ENCODE data around the gene CELSR1.

Gene CELSR1

GRCh38 chr22:46518542-46519325, 18.7 kb downstream of the CELSR1 start:
- no peak for DNase-seq (ENCODE audit: low read depth in 1 of 2, low spot score in 1 of 2)
- no peaks in the 10 kb centered on the region for H3K27me3 ChIP-seq (ENCODE audit: insufficient read depth, poor library complexity, severe bottlenecking)
- H3K27ac ChIP-seq (replicated peaks), result no peak overlapping the region
- TF ChIP-seq CTCF (IDR thresholded peaks at IDR 0.05; ENCODE audit: insufficient read depth, low read length) (no peak), SPI1 (IDR thresholded peaks at IDR 0.05; ENCODE audit: borderline replicate concordance, low read depth) (no peak)
- no peak overlapping the region for H3K4me3 ChIP-seq (replicated peaks; ENCODE audit: insufficient read depth, low read length)

- no peak for DNase-seq (ENCODE audit: low read depth in 1 of 2, low spot score in 1 of 2)
- no peak for TF ChIP-seq SPI1 (IDR thresholded peaks at IDR 0.05; ENCODE audit: borderline replicate concordance, low read depth)
- TF ChIP-seq, protein P1, sequence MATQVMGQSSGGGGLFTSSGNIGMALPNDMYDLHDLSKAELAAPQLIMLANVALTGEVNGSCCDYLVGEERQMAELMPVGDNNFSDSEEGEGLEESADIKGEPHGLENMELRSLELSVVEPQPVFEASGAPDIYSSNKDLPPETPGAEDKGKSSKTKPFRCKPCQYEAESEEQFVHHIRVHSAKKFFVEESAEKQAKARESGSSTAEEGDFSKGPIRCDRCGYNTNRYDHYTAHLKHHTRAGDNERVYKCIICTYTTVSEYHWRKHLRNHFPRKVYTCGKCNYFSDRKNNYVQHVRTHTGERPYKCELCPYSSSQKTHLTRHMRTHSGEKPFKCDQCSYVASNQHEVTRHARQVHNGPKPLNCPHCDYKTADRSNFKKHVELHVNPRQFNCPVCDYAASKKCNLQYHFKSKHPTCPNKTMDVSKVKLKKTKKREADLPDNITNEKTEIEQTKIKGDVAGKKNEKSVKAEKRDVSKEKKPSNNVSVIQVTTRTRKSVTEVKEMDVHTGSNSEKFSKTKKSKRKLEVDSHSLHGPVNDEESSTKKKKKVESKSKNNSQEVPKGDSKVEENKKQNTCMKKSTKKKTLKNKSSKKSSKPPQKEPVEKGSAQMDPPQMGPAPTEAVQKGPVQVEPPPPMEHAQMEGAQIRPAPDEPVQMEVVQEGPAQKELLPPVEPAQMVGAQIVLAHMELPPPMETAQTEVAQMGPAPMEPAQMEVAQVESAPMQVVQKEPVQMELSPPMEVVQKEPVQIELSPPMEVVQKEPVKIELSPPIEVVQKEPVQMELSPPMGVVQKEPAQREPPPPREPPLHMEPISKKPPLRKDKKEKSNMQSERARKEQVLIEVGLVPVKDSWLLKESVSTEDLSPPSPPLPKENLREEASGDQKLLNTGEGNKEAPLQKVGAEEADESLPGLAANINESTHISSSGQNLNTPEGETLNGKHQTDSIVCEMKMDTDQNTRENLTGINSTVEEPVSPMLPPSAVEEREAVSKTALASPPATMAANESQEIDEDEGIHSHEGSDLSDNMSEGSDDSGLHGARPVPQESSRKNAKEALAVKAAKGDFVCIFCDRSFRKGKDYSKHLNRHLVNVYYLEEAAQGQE (IDR thresholded peaks at IDR 0.05; ENCODE audit: insufficient replicate concordance, low read depth), result no peak
- no peak for TF ChIP-seq GABPA (IDR thresholded peaks at IDR 0.05; ENCODE audit: low read depth)
- no peak for TF ChIP-seq CTCF (IDR thresholded peaks at IDR 0.05; ENCODE audit: insufficient read depth, low read length)
- no peak for TF ChIP-seq POLR2AphosphoS5 (IDR thresholded peaks at IDR 0.05; ENCODE audit: low read depth)
- Histone ChIP-seq H3K27ac (replicated peaks) (no peak overlapping the region), H3K27me3 (ENCODE audit: insufficient read depth, poor library complexity, severe bottlenecking) (no peaks in the 10 kb centered on the region), H3K4me3 (replicated peaks; ENCODE audit: insufficient read depth, low read length) (no peak overlapping the region)
Measured at GRCh38 chr22:46518038-46518437, 19.4 kb downstream of the CELSR1 start.

DNA sequence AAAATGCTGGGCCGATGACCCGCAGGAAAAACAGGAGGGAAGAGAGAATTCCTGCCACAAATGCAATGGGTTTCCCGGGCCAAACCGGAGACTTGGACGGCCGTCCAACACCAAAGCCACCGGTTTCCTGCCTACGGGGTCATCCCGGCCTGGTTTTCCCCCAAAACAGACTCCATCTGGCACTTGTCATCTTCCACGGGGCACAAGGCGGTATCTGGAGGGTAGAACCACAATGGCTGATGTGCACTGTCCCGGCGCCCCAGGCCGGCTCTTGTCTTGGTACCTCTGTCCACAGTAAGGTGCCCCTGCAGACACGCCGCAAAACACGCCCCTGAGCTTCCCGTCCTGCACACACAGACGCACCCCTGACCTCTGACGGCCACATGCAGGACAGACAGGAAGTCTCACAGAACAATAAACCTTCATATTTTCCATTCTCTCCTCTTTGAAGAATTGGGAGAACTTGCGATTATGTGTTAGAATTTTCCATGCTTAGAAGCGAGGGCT, 20.1 kb downstream of the CELSR1 start:
- H3K4me3 ChIP-seq (replicated peaks; ENCODE audit: insufficient read depth, low read length), result no peak overlapping the region
- H3K27me3 ChIP-seq (ENCODE audit: insufficient read depth, poor library complexity, severe bottlenecking), result no peaks in the 10 kb centered on the region
- TF ChIP-seq GABPA (IDR thresholded peaks at IDR 0.05; ENCODE audit: low read depth) (no peak), CTCF (IDR thresholded peaks at IDR 0.05; ENCODE audit: insufficient read depth, low read length) (no peak), POLR2AphosphoS5 (IDR thresholded peaks at IDR 0.05; ENCODE audit: low read depth) (no peak), SPI1 (IDR thresholded peaks at IDR 0.05; ENCODE audit: borderline replicate concordance, low read depth) (no peak)
- TF ChIP-seq, protein P1 (IDR thresholded peaks at IDR 0.05; ENCODE audit: insufficient replicate concordance, low read depth), result no peak
- DNase-seq (ENCODE audit: low read depth in 1 of 2, low spot score in 1 of 2), result no peak
- no peak overlapping the region for H3K27ac ChIP-seq (replicated peaks)
